NCI-H526 (cell line): ENCODE data around the gene VDAC1.

Source experiments
- DNase-seq, 2 experiments: peaks; one replicate each; lab custom pipeline; 2025; lab: John Stamatoyannopoulos, UW

VDAC1 gene

GRCh38 chr5:133926489-133927299 is 78.1 kb downstream of the VDAC1 start:
- DNase-seq: peak; percentile 6 to 32

DNA sequence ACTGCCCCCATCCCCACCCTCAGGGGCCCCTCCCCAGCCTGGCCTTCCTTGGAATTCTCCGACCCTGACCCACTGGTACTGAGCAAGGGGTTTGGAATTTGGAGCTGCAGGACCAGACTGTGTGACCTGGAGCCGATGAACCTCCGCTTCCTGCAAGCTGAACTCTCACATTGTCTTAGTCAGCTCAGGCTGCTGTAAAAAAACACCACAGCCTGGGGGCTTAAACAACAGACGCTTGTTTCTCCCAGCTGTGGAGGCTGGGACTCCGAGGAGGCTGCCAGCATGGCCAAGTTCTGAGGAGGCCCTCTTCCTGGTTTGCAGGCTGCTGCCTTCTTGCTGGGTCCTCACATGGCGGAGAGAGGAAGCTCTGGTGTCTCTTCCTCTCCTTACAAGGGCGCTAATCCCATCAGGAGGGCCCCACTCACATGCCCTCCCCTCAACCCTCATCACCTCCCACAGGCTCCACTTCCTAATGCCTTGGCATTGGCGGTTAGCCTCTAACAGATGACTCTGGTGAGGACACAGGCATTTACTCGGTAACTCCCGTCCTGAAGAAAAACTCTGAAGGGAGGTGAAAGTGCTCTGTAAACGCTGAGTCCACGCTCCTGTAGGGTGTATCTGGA is 78.8 kb downstream of the VDAC1 start:
- no peak for DNase-seq

GRCh38 chr5:133925269-133925668 is 79.5 kb downstream of the VDAC1 start:
- no peak for DNase-seq

DNA sequence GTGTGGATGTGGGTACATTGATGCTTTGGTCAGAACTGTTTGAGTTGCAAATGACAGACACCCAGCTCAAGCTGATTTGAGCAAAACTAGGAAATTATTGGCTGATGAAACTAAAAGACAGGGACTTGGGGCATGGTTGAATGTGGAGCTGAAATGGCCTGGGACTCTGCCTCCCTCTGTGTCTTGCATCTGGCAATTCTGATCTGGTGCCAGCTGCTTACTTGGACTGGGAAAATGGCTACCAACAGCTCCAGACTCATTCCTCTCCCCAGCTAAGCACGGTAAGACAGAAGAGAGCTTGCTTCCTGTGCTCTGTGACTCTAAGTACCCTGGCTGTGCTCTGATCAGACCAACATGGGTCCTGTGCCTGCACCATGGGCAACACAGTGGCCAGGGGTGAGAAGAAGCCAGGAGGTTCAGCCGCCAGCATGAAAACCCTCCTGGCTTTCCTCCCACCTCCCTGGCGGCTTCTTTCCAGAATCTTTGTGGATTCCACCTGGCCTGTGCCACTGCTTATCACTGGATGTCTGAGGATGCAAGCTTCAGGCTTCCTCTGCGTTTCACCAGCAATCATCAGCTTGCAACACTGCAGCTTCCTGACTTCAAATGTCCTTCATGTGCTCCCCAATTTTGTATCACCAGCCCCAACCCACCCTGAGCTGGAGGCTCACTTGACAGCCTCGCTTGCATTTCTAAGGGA is 80.4 kb downstream of the VDAC1 start:
- DNase-seq: no peak

GRCh38 chr5:133921979-133922378 is 82.8 kb downstream of the VDAC1 start:
- peak in 1 of 2 experiments; percentile 2 for DNase-seq
